Effector memory CD4-positive, alpha-beta T cell (primary cell): ENCODE data around the gene MARS1.

Experiments used
- DNase-seq, 3 donors: peaks; one replicate each; pipeline ENCODE4 v3.0.0-alpha.2; 2020
- H3K27ac ChIP-seq: 2 replicates; pipeline ENCODE4 v1.7.0; 2013; ENCODE audit warnings: mild to moderate bottlenecking, low read length, moderate library complexity; ENCODE audit not compliant: insufficient read depth, poor library complexity, severe bottlenecking
- H3K27me3 ChIP-seq: replicated peaks from 2 replicates; pipeline ENCODE4 v1.7.0; 2013; ENCODE audit warnings: mild to moderate bottlenecking, low read length; ENCODE audit not compliant: insufficient read depth, control insufficient read depth, poor library complexity, severe bottlenecking
- H3K36me3 ChIP-seq: 2 replicates; pipeline ENCODE4 v1.7.0; 2013; ENCODE audit warnings: mild to moderate bottlenecking, low read length, moderate library complexity; ENCODE audit not compliant: control insufficient read depth, insufficient read depth
- H3K4me1 ChIP-seq: 2 replicates; pipeline ENCODE4 v1.7.0; 2013; ENCODE audit warnings: low read length, mild to moderate bottlenecking; ENCODE audit not compliant: control insufficient read depth, insufficient read depth, poor library complexity, severe bottlenecking
- H3K4me3 ChIP-seq: 2 replicates; pipeline ENCODE4 v1.7.0; 2013; ENCODE audit warnings: low read length, low read depth, mild to moderate bottlenecking; ENCODE audit not compliant: insufficient read depth, poor library complexity, severe bottlenecking
- H3K9me3 ChIP-seq: 2 replicates; pipeline ENCODE4 v1.7.0; 2013; ENCODE audit warnings: mild to moderate bottlenecking, low read length, moderate library complexity; ENCODE audit not compliant: control insufficient read depth

Gene MARS1

GRCh38 chr12:57450057-57450456 is 37.8 kb upstream of the MARS1 start:
- no peaks in the 10 kb centered on the region for H3K27me3 ChIP-seq
- no peaks in the 10 kb centered on the region for H3K9me3 ChIP-seq
- DNase-seq, result no peak
- no peaks in the 10 kb centered on the region for H3K4me1 ChIP-seq
- H3K36me3 ChIP-seq, result no peaks in the 10 kb centered on the region
- no peak overlapping the region for H3K27ac ChIP-seq
- no peak overlapping the region for H3K4me3 ChIP-seq

GRCh38 chr12:57451233-57451778 is 36.6 kb upstream of the MARS1 start:
- Histone ChIP-seq H3K4me1 (no peaks in the 10 kb centered on the region), H3K36me3 (no peaks in the 10 kb centered on the region), H3K27me3 (no peaks in the 10 kb centered on the region), H3K9me3 (no peaks in the 10 kb centered on the region), H3K4me3 (no peak overlapping the region), H3K27ac (no peak overlapping the region)
- DNase-seq, result no peak

- Histone ChIP-seq H3K4me3 (no peak overlapping the region), H3K4me1 (no peaks in the 10 kb centered on the region), H3K27ac (no peak overlapping the region), H3K9me3 (no peaks in the 10 kb centered on the region), H3K36me3 (no peaks in the 10 kb centered on the region), H3K27me3 (no peaks in the 10 kb centered on the region)
- DNase-seq, result no peak
These were observed 35.5 kb upstream of the MARS1 start for GRCh38 chr12:57452181-57452936.

- Histone ChIP-seq H3K4me3 (no peak overlapping the region), H3K36me3 (no peaks in the 10 kb centered on the region), H3K9me3 (no peaks in the 10 kb centered on the region), H3K27ac (no peak overlapping the region), H3K27me3 (no peaks in the 10 kb centered on the region), H3K4me1 (no peaks in the 10 kb centered on the region)
- DNase-seq, result no peak
These were observed 34.8 kb upstream of the MARS1 start for GRCh38 chr12:57452937-57453509.

GRCh38 chr12:57454213-57454565 is 33.7 kb upstream of the MARS1 start:
- no peak overlapping the region for H3K27ac ChIP-seq
- DNase-seq, result no peak

GRCh38 chr12:57454566-57455373 is 33.1 kb upstream of the MARS1 start, which contains the start of gene INHBE:
Gene INHBE (plus strand): TSS chr12:57455307. CDS start chr12:57455537, 230 bp downstream.
- DNase-seq, result no peak
- no peaks in the 10 kb centered on the region for H3K27me3 ChIP-seq
- H3K4me1 ChIP-seq, result peaks cover 8% of the 10 kb centered on the region
- no peak within 1 kb of the TSS for H3K4me3 ChIP-seq
- H3K9me3 ChIP-seq, result no peaks in the 10 kb centered on the region
- H3K27ac ChIP-seq, result no peak within 1 kb of the TSS
- H3K36me3 ChIP-seq, result no peaks in the 10 kb centered on the region

More at GRCh38 chr12:57454213-57454565, 33.7 kb upstream of the MARS1 start:
- Histone ChIP-seq H3K36me3 (no peaks in the 10 kb centered on the region), H3K4me1 (peaks cover 7% of the 10 kb centered on the region), H3K27me3 (no peaks in the 10 kb centered on the region), H3K4me3 (no peak overlapping the region), H3K9me3 (no peaks in the 10 kb centered on the region)

GRCh38 chr12:57455374-57456144 is 32.3 kb upstream of the MARS1 start:
- H3K27ac ChIP-seq, result no peak overlapping the region
- H3K4me3 ChIP-seq, result no peak overlapping the region
- H3K36me3 ChIP-seq, result no peaks in the 10 kb centered on the region
- peaks cover 2% of the 10 kb centered on the region for H3K27me3 ChIP-seq
- no peaks in the 10 kb centered on the region for H3K9me3 ChIP-seq
- H3K4me1 ChIP-seq, result peaks cover 16% of the 10 kb centered on the region
- DNase-seq, result no peak

GRCh38 chr12:57456145-57456700 is 31.6 kb upstream of the MARS1 start:
- no peak for DNase-seq

GRCh38 chr12:57456737-57457490 is 31.0 kb upstream of the MARS1 start:
- DNase-seq, result no peak
- Histone ChIP-seq H3K27ac (no peak overlapping the region), H3K4me1 (peaks cover 29% of the 10 kb centered on the region), H3K9me3 (no peaks in the 10 kb centered on the region), H3K36me3 (no peaks in the 10 kb centered on the region), H3K4me3 (no peak overlapping the region), H3K27me3 (peaks cover 8% of the 10 kb centered on the region)

More at GRCh38 chr12:57456145-57456700, 31.6 kb upstream of the MARS1 start:
- H3K27me3 ChIP-seq, result peaks cover 8% of the 10 kb centered on the region
- no peaks in the 10 kb centered on the region for H3K9me3 ChIP-seq
- H3K36me3 ChIP-seq, result no peaks in the 10 kb centered on the region
- no peak overlapping the region for H3K27ac ChIP-seq
- H3K4me3 ChIP-seq, result no peak overlapping the region
- H3K4me1 ChIP-seq, result peaks cover 22% of the 10 kb centered on the region
